T-helper 2 cell (primary cell): ENCODE data around the gene TMEM179.

Source experiments
- DNase-seq, 5 experiments: peaks; one replicate each; pipeline versions ENCODE4 v3.0.0 to v3.0.0-alpha.2; 2012 to 2022

TMEM179 gene

DNA sequence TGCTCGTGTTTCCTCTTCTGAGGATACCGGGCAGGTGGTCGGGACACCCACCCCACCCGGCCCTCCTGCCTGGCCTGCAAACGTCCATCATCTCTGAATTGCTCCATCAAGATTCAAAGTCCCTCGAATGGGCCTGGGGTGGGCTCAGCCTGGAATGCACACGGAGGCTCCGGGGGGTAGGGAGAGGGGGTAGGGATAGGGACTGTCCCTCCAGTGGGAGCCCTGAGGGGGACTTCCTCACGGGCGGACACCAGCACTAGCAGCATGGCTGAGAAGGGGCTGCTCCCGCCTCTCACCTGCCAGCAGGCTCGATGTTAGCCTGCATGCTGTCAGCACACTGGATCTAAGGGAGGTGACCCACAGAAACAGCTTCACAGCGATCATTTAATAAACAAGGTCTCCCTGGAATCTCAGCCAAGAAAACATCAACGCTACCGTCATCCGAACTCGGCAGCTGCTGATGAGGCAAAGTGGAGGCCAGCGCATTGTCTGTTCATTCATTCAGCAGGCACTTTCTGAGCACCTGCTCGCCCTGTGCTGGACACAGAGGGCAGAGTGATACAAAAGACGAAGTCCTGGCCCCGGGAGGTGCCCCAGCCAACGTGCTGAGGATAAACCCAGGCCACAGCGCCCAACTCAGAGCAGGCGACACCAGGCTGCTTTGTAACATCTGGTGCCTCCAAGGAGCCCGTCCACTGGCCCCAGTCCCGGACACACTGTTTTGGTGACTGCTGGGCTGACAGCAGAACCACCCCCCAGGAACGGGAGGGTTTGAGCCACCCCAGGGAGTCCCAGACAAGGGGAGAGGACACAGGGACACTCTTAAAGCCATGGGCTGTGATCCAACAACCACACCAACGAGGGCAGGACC lies 6.3 kb downstream of the TMEM179 start:
- peak in 1 of 5 experiments; percentile 6 for DNase-seq

DNA sequence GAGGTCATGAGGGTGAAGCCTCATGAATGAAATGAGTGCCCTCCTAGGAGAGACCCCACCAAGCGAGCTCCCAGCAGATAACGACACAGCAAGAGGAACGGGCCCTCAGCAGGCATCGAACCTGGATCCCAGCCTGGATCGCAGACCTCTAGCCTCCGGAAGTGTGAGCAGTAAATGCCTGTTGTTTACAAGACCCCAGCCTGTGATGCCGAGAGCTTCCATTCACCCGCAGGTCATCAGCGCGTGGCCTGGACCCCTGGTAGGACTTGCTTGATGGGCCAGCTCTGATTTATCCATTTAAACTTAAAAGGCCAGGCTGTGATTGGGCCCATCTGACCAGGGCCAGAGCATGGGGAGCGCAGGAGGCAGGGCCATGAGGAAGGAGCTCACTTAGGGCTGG lies 7.0 kb downstream of the TMEM179 start:
- no peak for DNase-seq

DNA sequence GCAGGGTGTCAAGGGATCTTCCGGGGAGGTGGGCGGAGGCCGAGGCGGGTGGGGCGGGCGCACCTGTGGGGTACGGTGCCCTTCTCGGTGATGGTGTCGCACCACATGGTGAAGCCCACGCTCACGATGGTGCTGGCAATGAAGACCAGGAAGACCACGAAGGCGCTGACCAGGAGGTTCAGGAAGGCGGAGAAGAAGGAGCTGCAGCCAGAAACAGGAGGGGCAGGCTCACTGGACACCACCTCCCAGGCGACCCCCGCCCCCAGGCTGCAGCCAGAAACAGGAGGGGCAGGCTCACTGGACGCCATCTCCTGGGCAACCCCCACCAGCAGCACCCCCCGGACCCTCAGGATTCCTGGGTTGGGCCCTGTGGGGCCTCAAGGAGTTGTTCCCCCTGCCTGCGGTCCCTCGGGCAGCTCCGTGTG lies 7.6 kb downstream of the TMEM179 start:
- DNase-seq: no peak

DNA sequence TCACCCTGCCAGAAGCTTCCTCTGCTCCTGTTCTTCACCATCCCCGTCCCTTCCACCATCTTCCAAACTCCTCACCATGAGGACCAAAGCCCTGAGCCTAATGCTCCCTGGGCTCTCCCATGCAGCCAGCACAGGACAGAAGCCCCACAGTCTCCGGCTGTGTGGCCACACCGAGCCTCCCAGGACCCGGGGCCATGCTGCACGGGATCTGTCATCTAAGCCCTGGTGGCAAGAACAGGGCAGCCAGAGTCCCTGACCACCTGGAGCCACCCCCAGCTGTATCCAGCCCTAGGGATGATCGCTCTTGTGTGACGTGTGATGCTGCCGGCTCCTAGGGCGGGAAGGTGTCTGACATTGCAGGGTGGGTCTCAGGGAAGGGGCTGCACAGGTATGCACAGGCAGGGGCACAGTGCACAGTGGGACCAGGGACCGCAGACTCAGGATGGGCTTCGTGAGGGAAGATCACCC lies 8.1 kb downstream of the TMEM179 start:
- DNase-seq: no peak

DNA sequence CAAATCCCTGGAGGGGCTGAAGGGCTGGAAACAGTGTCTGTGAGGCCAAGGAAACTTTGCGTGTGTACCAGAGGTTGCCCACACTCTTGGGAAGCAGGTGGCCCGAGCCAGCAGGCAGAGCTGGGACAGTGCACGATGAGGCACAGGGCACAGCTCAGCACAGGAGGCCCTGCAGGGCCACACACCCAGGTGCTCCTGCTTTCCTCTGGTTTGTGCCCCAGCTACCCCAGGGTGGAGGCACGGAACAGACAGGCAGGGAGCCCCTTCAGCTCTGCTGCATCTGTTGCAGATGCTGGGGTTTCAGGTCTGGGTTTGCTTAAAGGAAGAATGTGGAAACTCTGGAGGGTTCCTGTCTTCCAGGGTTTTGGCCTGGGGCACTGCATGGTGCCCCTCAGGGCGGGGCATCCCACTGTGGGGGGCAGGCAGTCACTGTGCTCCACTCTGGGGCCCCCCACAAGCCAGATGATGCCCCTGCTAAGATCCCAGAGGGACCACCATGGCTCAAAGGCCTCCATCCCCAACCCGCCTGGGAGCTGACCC lies 8.6 kb downstream of the TMEM179 start:
- no peak for DNase-seq

DNA sequence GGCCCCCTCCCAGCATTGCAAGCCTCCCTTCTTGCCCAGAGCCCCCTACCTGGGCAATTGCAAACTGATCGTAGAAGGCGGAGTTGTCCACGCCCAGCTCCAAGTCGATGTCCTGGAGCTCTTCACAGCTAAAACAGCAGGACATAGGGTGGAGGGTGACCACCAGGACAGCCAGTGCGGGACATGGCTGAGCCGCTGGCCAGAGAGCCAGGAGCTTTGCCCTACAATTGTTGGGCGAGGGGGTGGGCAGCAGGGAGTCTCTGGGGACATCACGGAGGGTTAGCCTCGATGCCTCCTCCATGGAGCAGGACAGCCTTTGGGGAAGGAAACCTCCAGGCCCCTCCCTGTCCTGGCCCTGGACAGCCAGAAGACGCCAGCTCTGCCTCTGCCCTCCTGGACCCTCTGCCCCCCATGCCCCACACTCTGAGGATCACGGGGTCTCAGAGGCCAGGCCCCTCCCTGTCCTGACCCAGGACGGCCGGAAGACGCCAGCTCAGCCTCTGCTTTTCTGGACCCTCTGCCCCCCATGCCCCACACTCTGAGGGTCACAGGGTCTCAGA lies 9.4 kb downstream of the TMEM179 start:
- DNase-seq: no peak

DNA sequence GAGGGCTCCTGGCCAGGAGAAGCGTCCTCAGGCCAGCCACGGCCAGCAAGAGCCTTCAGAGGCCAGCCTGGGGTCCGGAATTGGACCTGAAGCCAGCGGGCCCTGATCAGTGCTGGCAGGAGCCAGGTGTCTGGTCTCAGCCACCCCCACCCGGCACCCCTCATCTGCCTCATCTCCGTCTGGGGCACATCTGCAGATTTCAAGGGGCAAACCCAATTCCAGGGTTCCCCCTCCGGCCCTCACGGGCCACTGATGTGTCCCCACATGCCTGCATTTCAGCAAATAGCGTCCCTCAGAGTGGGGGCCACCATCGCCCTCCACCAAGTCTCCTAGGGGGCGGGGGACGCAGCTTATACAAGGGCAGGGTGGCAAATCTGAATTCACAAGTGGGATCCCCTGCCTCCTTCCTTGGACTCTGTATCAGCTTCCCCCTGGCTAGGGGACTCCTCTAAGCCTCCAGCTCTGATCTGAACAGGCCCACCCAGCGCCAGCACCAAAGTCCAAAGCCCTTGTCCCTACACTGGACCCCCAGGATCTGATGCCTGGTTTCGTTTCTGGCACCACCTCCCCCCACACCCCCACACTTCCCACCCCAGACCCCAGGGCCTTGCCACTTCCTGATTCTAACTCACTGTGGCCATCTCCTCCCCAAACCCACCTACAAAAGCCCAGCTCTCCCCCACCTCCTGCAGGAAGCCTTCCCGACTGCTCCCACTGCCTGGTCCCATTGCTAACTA lies 10.1 kb downstream of the TMEM179 start:
- DNase-seq: no peak

DNA sequence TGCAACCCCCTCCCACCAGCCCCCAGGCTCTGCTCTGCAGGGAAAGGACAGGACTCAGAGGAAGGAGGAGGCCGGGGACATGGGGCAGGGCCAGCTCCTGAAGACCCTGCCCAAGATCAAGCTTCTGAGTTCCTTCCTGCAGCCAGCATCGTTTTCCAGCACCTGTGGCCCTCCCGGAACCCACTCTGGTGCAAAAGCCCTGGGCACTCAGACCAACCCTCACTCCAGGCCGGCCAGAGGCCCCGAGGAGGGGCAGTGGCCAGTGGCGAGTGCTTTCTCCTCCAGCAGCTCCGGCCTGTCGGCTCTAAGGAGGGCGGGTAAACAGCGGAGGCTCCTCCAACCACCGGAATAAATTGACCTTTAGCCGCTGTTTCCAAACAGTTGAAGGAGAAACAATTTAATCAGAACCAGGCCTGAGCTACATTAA lies 10.8 kb downstream of the TMEM179 start:
- DNase-seq: no peak

DNA sequence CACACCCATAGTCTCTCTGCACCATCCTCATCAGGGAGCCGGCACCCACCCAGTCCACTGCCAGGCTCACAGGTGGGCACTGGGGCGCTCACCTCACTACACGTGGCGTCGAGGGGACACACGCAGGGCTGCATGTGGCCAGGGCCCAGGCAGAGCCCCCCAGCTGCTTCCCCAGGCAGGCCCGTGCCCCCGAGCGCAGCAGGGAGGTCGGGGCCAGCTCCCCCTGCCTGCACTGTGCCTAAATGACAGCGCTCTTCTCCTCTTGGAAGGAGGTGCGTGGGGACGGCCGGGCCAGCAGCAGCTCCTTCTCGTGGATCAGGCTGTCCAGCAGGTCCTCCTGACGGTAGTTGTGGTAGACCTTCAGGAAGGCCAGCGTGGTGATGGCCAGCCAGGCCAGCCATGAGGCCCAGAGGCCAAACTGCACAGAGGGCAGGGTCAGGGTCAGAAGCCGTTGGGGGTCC lies 11.3 kb downstream of the TMEM179 start:
- DNase-seq: no peak

DNA sequence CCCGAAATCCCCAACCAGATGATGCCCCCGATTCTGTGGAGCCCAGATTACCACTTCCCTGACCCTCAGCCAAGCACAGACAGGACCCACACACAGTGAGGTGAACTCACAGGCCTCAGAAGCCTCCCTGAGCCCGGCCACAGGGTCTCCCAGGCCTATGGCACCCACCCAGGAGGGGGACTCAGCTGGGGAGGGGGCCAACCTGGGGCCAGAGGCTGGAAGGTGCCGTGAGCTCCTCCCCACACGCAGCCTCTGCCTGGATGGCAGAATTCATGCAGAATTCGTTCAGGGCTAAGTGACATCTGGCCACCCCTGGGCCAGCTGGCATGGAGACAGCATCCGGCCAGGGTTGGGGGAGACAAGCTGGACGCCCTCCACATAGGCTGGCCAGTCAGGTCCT lies 11.8 kb downstream of the TMEM179 start:
- no peak for DNase-seq

DNA sequence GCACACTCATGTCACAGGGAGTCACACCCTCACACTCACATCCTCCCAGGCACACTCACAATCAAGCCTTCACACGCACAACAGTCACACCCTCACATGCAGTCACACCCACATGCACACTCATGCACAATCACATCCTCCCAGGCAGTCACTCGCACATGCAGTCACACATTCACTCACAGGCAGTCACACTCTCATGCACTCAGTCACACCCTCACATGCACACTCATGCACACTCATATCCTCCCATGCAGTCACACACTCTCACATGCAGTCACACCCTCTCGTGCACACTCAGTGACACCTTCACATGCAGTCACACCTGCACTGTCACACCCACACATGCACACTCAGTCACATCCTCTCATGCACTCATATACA lies 12.3 kb downstream of the TMEM179 start:
- no peak for DNase-seq

DNA sequence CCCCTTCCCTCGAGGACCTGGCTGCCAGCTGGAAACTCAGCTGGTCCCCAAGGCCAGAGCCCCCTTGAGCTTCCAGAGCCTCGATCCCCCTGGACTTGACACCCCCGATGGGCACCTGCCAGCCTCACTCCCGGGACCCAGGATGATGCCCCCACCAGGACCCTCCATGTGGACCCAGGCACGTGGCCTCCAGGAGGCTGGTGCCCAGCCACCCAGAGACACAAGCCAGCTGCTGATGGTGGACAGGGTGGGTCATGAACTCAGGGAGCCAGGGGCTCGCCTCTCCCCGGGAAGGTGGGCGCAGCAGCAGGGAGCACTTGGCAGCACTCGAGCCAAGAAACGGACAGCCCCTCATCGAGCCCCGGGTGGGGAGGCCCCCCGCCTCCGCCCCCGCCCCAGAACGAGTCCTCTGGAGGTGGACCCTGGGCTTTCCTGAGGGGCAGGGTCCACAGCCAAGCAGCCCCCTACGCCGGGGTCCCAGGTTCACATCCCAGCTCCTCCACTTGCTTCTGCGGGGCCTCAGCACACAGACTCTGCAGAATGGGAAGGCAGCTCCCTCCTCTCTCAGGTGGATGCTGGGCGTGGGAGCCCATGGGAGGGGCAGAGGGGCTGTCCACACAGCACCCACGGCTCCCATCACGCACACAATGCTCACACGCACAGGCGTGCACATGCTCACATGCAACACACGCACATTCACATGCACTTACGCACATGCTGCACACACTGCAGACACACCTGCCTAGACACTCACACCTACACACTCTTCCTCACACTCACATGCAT lies 12.9 kb downstream of the TMEM179 start:
- no peak for DNase-seq

DNA sequence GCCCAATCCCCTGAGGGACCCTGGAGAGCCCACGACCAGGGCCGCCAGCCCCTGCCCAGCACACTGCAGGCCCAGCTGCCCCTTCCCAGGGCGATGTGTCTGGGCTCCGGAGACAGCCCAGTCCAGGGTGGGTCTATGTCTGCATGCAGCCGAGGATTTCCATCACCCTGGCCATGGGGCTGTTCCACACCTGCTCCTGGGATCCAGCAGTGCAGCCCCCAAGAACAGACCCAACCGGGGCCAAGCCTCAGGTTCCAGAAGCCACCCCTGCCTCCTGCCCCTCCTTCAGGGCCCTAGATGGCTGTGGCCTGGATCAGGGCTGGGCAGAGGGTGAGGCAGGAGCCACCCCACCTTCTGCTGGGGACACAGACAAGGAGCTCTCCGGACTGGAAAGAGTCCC lies 13.5 kb downstream of the TMEM179 start:
- no peak for DNase-seq

DNA sequence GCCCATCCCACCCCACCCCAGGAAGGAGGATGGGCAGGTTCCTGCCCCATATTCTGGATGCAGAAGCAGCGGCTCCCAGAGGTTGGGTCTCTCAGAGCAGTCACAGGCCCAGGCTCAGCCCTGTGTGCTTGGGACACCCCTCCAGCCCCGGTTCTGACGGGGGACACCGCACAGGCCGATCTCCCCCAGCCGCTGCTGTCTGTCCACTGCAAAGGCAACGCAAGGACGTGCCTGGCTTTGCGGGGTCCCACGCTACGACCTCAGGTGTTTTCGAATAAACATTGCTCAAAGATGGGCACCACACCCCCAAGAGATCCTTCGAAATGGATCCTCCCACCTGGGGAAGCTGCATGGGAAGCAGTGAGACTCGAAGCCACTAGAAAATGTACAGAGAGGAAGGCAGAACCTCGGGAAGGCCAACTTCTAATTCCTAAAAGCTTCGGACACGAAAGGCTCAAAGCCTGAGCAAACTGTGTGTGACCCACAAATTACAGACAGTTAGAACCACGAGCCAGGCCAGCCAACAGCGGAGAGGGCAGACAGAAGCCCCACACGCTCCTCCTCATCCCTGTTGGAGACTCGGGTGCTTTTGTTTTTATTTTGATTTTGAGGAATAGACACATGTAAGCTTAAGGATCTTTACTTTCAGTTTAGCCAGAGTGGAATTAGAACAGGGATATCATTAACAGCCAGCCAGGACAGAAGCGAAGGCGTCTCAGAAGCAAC lies 14.2 kb downstream of the TMEM179 start:
- DNase-seq: no peak

DNA sequence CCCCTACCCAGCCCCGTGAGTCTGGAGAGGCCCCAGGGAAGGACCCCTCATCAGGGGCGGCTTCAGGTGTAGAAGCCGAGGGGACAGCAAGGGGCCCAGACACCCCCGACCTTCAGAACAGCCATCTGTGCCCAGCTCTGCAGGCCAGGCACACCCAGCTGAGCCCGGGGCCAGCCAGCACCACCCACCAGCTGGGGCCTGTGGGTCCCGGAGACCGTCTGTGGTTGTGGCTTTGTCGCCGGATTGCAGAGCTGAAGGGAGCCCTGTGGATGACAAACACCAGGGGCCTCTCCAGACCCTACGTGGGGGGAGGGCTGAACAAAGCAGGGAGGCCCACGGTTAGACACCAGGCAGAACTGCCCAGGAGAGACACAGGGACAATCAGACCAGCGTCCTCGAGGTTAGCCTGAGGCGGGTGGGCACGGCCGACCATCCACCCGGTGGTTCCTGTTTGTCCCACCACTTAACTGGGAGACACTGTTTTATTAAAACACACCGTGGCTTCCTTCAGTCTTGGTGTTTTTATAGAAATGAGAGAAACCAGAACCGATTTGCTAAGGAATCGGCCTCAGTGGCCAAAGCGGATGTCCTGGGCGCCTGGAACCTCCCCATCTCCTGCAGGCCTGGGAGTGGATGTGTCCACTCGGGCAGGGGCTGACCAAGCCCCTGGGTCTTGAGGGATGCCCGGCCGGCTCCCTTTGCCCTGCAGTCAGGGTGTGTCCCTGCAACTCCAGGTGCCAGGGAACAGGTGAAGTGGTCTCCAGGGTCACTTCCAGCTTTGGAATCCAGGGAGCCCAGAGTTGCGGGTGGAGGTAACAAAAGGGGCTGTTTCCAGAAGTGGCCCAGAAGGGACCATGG lies 15.0 kb downstream of the TMEM179 start:
- DNase-seq: no peak

DNA sequence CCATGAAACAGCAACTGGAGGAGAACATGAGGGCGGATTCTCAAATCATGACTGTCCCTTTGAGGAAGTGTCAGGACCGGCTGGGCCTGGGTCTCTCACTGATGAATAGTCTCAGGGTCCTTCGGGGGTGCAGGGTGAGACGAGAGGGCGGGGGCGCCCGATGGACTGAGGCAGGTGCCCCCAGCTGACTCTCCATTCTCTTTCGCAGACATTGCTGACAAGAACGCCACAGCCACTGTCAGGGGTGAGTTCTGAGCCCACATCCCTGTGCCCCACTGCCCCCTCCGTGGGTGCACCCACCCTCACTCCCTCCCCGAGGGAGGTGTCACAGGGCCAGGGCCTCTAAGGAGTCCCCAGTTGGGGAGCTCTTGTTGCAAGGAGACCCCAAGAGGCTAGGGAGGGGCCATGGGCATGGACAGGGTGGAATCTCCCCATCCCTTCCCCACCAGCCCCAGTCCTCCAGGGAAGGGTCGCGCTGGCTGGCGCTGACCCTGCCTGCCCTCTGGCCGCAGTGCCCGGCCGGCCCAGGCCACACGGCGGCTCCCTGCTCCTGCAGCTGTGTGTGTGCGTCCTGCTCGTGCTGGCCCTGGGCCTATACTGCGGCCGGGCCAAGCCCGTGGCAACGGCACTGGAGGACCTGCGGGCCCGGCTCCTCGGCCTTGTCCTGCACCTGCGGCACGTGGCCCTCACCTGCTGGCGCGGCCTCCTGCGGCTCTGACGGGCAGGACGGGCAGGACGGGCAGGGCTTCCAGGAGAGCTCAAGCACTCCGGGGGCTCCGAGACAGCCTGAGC lies 16.3 kb downstream of the TMEM179 start:
- DNase-seq: no peak

DNA sequence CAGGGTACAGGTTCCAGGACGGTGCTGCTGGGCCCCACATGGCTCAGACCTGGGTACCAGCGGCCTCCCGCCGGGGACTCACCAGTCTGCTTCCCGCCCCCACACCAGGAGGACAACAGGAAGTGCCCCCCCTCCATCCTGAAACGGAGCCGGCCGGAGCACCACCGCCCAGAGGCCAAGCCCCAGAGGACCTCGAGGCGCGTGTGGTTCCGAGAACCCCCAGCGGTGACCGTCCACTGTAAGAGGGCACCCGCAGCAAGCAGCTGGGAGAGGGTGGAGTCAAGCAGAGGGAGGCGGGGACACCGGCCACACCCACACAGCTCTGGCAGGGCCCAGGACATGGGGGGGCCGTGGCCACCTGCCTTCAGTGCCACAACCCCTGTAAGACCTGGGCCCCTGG lies 16.9 kb downstream of the TMEM179 start:
- no peak for DNase-seq

DNA sequence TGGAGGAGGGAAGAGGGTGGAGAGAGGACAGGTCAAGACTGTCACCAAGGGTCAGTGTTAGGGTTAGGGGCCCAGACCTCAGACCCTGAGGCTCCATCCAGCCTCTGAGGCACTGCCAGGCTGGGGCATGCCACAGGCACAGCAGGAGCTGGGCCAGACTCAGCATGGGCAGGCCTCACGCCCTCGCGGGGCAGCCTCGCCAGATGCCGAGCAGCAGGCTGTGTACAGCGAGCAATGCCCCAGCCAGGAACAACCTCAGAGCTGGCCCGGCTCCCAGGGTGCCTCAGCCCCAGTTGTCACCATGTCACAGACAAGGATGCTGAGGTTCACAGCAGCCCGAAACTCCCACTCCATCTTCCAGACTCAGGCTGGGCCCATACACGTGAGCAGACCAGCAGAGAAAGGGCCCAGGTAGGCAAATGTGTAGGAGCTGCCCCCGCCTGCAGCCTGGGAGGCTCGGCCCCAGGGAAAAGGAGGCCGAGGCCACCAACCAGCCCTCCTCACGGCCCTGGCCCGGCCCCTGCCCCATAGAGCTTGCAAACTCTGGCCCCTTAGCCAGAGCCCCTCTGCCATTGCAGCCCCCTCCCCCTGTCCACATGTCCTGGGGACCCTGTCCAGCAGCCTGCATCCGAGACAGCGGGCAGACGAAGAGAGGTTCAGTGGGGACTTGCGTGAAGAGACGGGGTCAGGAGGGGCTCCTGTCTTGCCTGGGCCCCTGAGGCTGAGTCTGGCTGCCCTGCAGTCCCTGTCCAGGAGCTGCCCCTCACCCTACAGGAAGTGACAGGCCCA lies 17.5 kb downstream of the TMEM179 start:
- no peak for DNase-seq
